ENCODE measurements around the gene PDSS2.

- TF ChIP-seq CTCF (IDR thresholded peaks at IDR 0.05 in 8 of 11, conservative IDR thresholded peaks at IDR 0.05 in 3 of 11) (no peak), POLR2A (IDR thresholded peaks at IDR 0.05) (no peak)
Observed at GRCh38 chr6:107246249-107246971, 213.0 kb downstream of the PDSS2 start.
